ENCODE measurements around the gene CD300LG.

CD300LG gene

DNA sequence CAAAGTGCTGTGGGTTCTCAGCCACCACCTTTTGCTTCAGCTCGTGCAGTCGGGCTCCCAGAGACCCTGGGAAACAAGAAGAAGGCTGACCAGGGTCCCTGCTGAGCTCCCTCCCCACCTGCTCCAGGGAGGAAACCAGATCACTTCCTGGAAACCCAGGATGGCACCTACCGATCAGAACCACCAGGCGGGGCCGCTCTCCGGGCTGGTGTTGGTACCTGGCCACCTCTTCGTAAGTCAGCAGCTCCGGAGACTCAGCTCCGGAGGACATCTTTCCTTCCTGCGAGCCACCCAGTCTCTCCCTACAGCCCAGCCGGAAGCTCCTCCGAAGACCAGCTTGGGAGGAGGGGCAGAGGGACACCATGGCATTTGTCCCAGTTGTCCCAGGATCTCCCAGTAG is 33.0 kb upstream of the CD300LG start:
- in situ Hi-C loops (cut with HindIII; ENCODE audit: low sequenced_read_pairs): no loop called here
- H3K4me3 ChIP-seq (ENCODE audit: low read depth, low read length): no peak overlapping the region
- DNase-seq (ENCODE audit: low read depth, low spot score): no peak
- TF ChIP-seq, protein P1, sequence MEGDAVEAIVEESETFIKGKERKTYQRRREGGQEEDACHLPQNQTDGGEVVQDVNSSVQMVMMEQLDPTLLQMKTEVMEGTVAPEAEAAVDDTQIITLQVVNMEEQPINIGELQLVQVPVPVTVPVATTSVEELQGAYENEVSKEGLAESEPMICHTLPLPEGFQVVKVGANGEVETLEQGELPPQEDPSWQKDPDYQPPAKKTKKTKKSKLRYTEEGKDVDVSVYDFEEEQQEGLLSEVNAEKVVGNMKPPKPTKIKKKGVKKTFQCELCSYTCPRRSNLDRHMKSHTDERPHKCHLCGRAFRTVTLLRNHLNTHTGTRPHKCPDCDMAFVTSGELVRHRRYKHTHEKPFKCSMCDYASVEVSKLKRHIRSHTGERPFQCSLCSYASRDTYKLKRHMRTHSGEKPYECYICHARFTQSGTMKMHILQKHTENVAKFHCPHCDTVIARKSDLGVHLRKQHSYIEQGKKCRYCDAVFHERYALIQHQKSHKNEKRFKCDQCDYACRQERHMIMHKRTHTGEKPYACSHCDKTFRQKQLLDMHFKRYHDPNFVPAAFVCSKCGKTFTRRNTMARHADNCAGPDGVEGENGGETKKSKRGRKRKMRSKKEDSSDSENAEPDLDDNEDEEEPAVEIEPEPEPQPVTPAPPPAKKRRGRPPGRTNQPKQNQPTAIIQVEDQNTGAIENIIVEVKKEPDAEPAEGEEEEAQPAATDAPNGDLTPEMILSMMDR (IDR thresholded peaks at IDR 0.05; ENCODE audit: low read depth, low read length): no peak

GRCh38 chr17:43814714-43815113 is 32.3 kb upstream of the CD300LG start:
- DNase-seq (ENCODE audit: low read depth, low spot score): peak; percentile 71
- H3K4me3 ChIP-seq (ENCODE audit: low read depth, low read length): no peak overlapping the region
- TF ChIP-seq, protein P1 (IDR thresholded peaks at IDR 0.05; ENCODE audit: low read depth, low read length): no peak
- in situ Hi-C loops (cut with HindIII; ENCODE audit: low sequenced_read_pairs): no loop called here

DNA sequence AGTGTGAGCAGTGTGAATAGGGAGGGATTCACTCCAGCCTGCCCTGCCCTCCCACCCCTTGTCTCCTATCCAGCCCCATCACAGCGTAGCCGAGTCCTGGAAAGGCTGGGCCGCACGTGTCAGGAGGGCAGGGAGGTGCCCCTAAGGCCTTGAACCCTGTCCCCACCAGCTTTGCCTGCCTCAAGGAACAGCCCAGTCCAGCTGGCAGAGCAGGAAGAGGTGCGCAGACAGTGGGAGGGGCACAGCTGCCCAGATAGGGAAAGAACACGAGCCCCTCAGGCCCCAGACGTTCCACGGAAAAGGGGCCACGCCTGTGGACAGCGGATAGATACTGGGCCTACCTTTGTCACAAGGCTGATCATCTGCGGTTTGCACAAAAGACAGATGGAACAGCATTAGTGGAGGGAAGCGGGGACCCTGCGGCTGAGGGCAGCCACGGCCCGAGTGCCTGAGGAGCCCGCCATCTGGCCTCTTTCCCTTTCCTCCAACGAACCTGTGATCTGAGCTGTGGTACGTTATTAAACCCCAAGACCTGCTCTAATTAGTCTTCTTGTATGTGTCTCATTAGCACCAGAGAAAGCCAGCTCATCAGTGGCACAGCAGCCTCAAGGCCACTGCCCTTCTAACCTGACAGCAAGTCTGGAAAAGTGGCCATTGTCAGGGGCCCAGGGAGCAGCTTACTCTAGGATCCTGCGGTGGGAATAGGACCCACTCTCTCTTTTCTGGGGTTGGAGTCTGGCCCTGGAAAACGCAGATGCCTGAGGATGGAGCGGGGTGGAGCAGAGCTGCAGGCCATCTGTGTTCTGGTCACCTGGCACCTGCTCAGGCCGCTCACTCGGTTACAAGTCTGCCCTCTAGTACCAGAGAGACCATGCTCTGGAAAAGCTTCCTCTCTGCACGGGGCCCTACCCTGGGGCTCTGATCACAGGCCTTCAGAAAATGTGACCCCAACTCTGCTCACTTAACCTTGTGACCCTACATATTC is 30.3 kb upstream of the CD300LG start:
- TF ChIP-seq, protein P1 (IDR thresholded peaks at IDR 0.05; ENCODE audit: low read depth, low read length): no peak
- DNase-seq (ENCODE audit: low read depth, low spot score): no peak
- H3K4me3 ChIP-seq (ENCODE audit: low read depth, low read length): no peak overlapping the region
- in situ Hi-C loops (cut with HindIII; ENCODE audit: low sequenced_read_pairs): no loop called here

- H3K4me3 ChIP-seq (ENCODE audit: low read depth, low read length): no peak overlapping the region
- in situ Hi-C loops (cut with HindIII; ENCODE audit: low sequenced_read_pairs): no loop called here
- TF ChIP-seq, protein P1 (IDR thresholded peaks at IDR 0.05; ENCODE audit: low read depth, low read length): no peak
- no peak for DNase-seq (ENCODE audit: low read depth, low spot score)
Observed at GRCh38 chr17:43817826-43818225, 29.1 kb upstream of the CD300LG start.

DNA sequence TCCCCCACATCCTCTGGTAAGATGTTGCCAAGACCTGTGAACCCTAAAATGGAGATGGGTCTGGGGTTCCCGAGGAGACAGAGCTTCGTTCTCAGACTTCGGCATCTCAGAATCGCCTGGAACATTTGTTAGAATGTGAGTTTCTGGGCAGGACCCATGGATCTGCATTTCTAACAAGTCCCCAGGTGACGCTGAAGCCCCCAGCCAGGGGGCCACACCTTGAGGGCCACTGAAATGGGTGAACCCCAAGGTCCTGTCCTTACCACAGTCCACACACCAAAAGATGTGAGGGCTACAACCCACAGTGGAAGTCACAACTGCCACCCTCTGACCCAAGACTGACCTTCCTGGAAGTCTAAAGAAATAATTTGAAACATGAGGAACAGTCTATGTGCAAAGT is 28.0 kb upstream of the CD300LG start:
- no peak for DNase-seq (ENCODE audit: low read depth, low spot score)
- in situ Hi-C loops (cut with HindIII; ENCODE audit: low sequenced_read_pairs): no loop called here
- TF ChIP-seq, protein P1 (IDR thresholded peaks at IDR 0.05; ENCODE audit: low read depth, low read length): no peak
- H3K4me3 ChIP-seq (ENCODE audit: low read depth, low read length): no peak overlapping the region

- TF ChIP-seq, protein P1 (IDR thresholded peaks at IDR 0.05; ENCODE audit: low read depth, low read length): no peak
- no peak for DNase-seq (ENCODE audit: low read depth, low spot score)
- in situ Hi-C loops (cut with HindIII; ENCODE audit: low sequenced_read_pairs): no loop called here
- no peak overlapping the region for H3K4me3 ChIP-seq (ENCODE audit: low read depth, low read length)
Observed at GRCh38 chr17:43820759-43821158, 26.2 kb upstream of the CD300LG start.
